H1 (cell line): Measurements from ENCODE around the gene ABHD2. TPM values are rescaled to one million over a fixed set of nuclear protein-coding genes. Genes with fewer than 3 reads are reported as not detected.

Source experiments
- ASH2L ChIP-seq: fragments of 200-600, 300-600 bp; sonication (generic); IDR thresholded peaks from one replicate; pipeline ENCODE4 v1.7.1; 2017; ENCODE audit warnings: low read length
- BCL11A ChIP-seq, 2 experiments: IDR thresholded peaks; one replicate each; pipeline ENCODE4 v1.6.1; 2011; ENCODE audit warnings: low read depth in 2 of 2, low read length in 2 of 2, mild to moderate bottlenecking in 2 of 2
- BRCA1 ChIP-seq: IDR thresholded peaks from 2 replicates; pipeline ENCODE4 v1.6.1; 2012; ENCODE audit warnings: low read depth, low read length, improper control_type of control experiment
- CHD2 ChIP-seq: IDR thresholded peaks from 2 replicates; pipeline ENCODE4 v1.6.1; 2012; ENCODE audit warnings: low read length, improper control_type of control experiment
- E2F6 ChIP-seq: IDR thresholded peaks from 2 replicates; pipeline ENCODE4 v1.6.1; 2012; ENCODE audit warnings: inconsistent platforms
- EGR1 ChIP-seq: IDR thresholded peaks from 2 replicates; pipeline ENCODE4 v1.6.1; 2011; ENCODE audit warnings: low read depth, low read length, borderline replicate concordance
- EP300 ChIP-seq, 2 experiments: IDR thresholded peaks; 1 replicate in 1 of 2; 2 replicates in 1 of 2; pipeline ENCODE4 v1.6.1; 2011 to 2012; ENCODE audit warnings: low read depth in 2 of 2, low read length in 2 of 2, mild to moderate bottlenecking in 2 of 2, borderline replicate concordance in 1 of 2, inconsistent platforms in 1 of 2, moderate library complexity in 1 of 2
- EZH2 ChIP-seq: fragments of 200-600 bp; sonication (generic); IDR thresholded peaks from 2 replicates; pipeline ENCODE4 v1.7.1; 2012; ENCODE audit warnings: low read depth, mild to moderate bottlenecking, moderate library complexity, low read length, inconsistent platforms; ENCODE audit not compliant: severe bottlenecking
- GABPA ChIP-seq: IDR thresholded peaks from 2 replicates; pipeline ENCODE4 v1.6.1; 2011; ENCODE audit warnings: mild to moderate bottlenecking, low read length, moderate library complexity, borderline replicate concordance; ENCODE audit not compliant: insufficient read depth
- HDAC2 ChIP-seq, 2 experiments: fragments of 300-600 bp in 1 of 2; sonication (generic) in 1 of 2; IDR thresholded peaks; 2 replicates each; pipeline ENCODE4 v1.6.1; 2011 to 2012; ENCODE audit warnings: low read depth in 2 of 2, low read length in 2 of 2, mild to moderate bottlenecking in 2 of 2, moderate library complexity in 2 of 2, borderline replicate concordance in 1 of 2, inconsistent platforms in 1 of 2
- JUN ChIP-seq: IDR thresholded peaks from 2 replicates; pipeline ENCODE4 v1.6.1; 2011; ENCODE audit warnings: low read depth, mild to moderate bottlenecking, improper control_type of control experiment, low read length
- KDM5A ChIP-seq: fragments of 200-600 bp; IDR thresholded peaks from 2 replicates; pipeline ENCODE4 v1.7.1; 2012; ENCODE audit warnings: mild to moderate bottlenecking, low read length, inconsistent platforms, mixed read lengths
- NRF1 ChIP-seq: IDR thresholded peaks from 2 replicates; pipeline ENCODE4 v1.6.1; 2011; ENCODE audit warnings: mild to moderate bottlenecking, low read depth, low read length, improper control_type of control experiment
- PHF8 ChIP-seq: fragments of 200-600 bp; sonication (generic); conservative IDR thresholded peaks from 2 replicates; pipeline ENCODE4 v1.7.1; 2012; ENCODE audit warnings: low read depth, mild to moderate bottlenecking, inconsistent platforms, low read length, moderate library complexity
- POLR2A ChIP-seq, 2 experiments: IDR thresholded peaks; 1 replicate in 1 of 2; 2 replicates in 1 of 2; pipeline ENCODE4 v1.6.1; 2011; ENCODE audit warnings: low read depth in 2 of 2, low read length in 2 of 2, mild to moderate bottlenecking in 2 of 2; ENCODE audit errors: control extremely low read depth in 1 of 2
- RBBP5 ChIP-seq: IDR thresholded peaks from 2 replicates; pipeline ENCODE4 v1.7.1; 2012; ENCODE audit warnings: low read depth, mild to moderate bottlenecking, inconsistent platforms, low read length, moderate library complexity, borderline replicate concordance
- RFX5 ChIP-seq: IDR thresholded peaks from 2 replicates; pipeline ENCODE4 v1.6.1; 2011; ENCODE audit warnings: low read depth, low read length, improper control_type of control experiment, borderline replicate concordance
- RNF2 ChIP-seq: fragments of 200-900, 300-1000 bp; sonication (generic); IDR thresholded peaks from 2 replicates; pipeline ENCODE4 v1.7.1; 2016; ENCODE audit warnings: borderline replicate concordance, low read depth, mild to moderate bottlenecking, antibody characterized with exemption, low read length; ENCODE audit not compliant: poor library complexity, severe bottlenecking; ENCODE audit errors: missing control alignments
- SIRT6 ChIP-seq: IDR thresholded peaks from one replicate; pipeline ENCODE4 v1.7.1; 2012; ENCODE audit warnings: low read length, inconsistent platforms
- SP1 ChIP-seq: IDR thresholded peaks from 2 replicates; pipeline ENCODE4 v1.6.1; 2011; ENCODE audit warnings: low read depth, low read length
- TAF1 ChIP-seq: IDR thresholded peaks from 2 replicates; pipeline ENCODE4 v1.6.1; 2011; ENCODE audit warnings: mild to moderate bottlenecking, low read depth, low read length
- TCF12 ChIP-seq: IDR thresholded peaks from 2 replicates; pipeline ENCODE4 v1.6.1; 2011; ENCODE audit warnings: low read depth, mild to moderate bottlenecking, low read length
- ZNF274 ChIP-seq: IDR thresholded peaks from 2 replicates; pipeline ENCODE4 v1.7.0; 2012; ENCODE audit warnings: low read length, borderline replicate concordance; ENCODE audit errors: extremely low read depth
- polyA plus RNA-seq, 7 experiments: library from polyadenylated mRNA; depleted of rRNA in 3 of 7; stranded (reverse) in 5 of 7; unstranded in 2 of 7; fragments of >200 nt in 5 of 7; fragments of 200-250 nt in 2 of 7; gene quantifications; 1 replicate in 5 of 7; 2 replicates in 1 of 7; 4 replicates in 1 of 7; pipeline versions ENCODE4 v1.2.1 to v1.2.3, GENCODE V29; 2011 to 2013; ENCODE audit warnings: missing spikeins in 2 of 7, mixed read lengths in 2 of 7
- total RNA-seq: library from RNA; stranded (reverse); fragmentation: NEBNext Ultra II Directional; extraction: Animal tissue kit (Norgen Biotek cat#: 25700); gene quantifications from 2 replicates; pipeline ENCODE4 v1.2.1, GENCODE V29; 2021

The ABHD2 gene
- total and polyA plus RNA-seq, 2 of the 8 experiments (the other 6 are each of a cell fraction or from before 2014, with no cell fraction given) = 9.1 to 23.7 TPM

DNA sequence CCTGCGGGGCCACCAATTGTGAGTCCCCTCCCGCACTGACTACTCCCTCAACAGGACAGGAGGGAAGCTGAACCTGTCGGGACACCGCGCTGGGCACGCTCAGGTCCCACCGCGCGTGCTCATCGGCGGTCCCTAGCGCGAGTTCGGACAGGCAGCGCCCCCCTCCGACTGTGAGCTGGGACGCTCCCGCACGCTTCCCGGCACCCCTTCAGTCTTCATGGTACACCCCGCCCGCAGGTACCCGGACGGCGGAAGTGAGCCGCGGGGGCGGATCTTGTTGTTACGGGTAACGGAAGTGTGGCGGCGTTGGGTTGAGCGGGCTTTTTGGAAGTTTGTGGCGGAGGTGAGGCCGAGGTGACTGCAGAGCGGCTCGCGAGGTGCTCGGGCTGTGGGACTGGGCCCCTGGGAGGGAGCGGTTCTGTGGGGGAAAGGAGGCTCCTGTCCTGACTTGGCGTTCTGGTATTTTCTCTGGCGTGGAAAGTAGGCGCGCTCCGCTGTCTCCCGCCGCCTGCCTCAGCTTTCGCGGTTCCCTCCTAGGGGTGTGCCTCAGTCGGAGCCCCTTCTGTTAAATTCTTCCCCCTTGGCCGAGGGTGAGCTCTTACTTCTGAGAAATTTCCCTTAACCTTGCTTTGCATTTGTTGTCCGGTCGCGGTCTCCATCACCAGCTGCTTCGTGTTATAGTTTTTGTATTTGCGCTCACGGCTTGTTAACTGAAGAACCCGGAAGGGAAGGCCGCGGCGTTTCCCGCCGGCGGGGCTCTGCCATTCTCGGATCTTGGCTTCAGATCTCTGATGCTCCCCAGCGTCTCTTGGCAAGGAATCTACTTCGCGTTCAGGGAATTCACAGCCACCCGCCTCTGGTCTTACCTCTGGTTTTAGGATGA lies 155.7 kb downstream of the ABHD2 start, which contains the start of gene FANCI (continued):
- TF ChIP-seq E2F6 (peak; percentile 86), TAF1 (peak; percentile 68; the same call in 1 of the 2 replicates), ASH2L (no peak), POLR2A (IDR thresholded peaks at IDR 0.05; ENCODE audit: control extremely low read depth in 1 of 2, low read depth in 2 of 2, low read length in 2 of 2) (peak; percentile 26 to 63; a peak in 2 of 3 replicates), RBBP5 (no peak), GABPA (peak; percentile 92), ZNF274 (no peak), HDAC2 (IDR thresholded peaks at IDR 0.05; ENCODE audit: borderline replicate concordance in 1 of 2, low read depth in 2 of 2, low read length in 2 of 2) (peak in 1 of 2 experiments; percentile 93; a peak in 1 of 4 replicates), CHD2 (peak; percentile 28; the same call in 1 of the 2 replicates), BCL11A (IDR thresholded peaks at IDR 0.05; ENCODE audit: low read depth in 2 of 2, low read length in 2 of 2) (no peak), EP300 (IDR thresholded peaks at IDR 0.05; ENCODE audit: borderline replicate concordance in 1 of 2, low read depth in 2 of 2, low read length in 2 of 2) (peak; percentile 19 to 98), SP1 (no peak), BRCA1 (no peak), RFX5 (no peak), PHF8 (peak; percentile 74), EZH2 (no peak), NRF1 (peak; percentile 16; the same call in 1 of the 2 replicates), KDM5A (0 out of 2 replicates have a peak, but pooled peaks have one; percentile 40), EGR1 (peak; percentile 91), RNF2 (no peak), TCF12 (no peak), SIRT6 (no peak), JUN (no peak)
